Measurements from ENCODE around the gene IGFBP7. TPM values are rescaled to one million over a fixed set of nuclear protein-coding genes. Genes with fewer than 3 reads are reported as not detected.

IGFBP7 gene
- total RNA-seq, 4 donors from 2014 or later, result 515 to 1,168 (median 594) TPM

DNA sequence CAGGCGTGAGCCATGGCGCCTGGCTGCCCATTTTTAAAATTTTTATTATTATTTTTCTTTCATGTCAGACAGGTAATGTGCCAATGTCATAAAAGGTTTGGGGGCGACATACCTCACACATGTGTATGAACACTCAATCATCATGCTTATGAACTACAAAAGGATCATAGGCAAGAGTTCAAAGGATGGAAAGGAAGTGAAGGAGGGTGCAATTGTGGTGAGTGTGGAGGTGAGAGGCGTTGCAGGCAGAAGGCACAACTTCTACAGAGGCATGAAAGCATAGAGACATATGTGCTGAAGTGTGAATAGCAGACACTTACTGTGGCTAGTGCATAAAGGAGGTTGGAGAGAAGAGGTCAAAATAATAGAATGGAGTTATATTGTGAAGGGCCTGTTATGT, 4.0 kb downstream of the IGFBP7 start:
- DNase-seq (ENCODE audit: low spot score), result no peak
- no peak for ATAC-seq (ENCODE audit: low FRiP score)
- TF ChIP-seq, protein P1, sequence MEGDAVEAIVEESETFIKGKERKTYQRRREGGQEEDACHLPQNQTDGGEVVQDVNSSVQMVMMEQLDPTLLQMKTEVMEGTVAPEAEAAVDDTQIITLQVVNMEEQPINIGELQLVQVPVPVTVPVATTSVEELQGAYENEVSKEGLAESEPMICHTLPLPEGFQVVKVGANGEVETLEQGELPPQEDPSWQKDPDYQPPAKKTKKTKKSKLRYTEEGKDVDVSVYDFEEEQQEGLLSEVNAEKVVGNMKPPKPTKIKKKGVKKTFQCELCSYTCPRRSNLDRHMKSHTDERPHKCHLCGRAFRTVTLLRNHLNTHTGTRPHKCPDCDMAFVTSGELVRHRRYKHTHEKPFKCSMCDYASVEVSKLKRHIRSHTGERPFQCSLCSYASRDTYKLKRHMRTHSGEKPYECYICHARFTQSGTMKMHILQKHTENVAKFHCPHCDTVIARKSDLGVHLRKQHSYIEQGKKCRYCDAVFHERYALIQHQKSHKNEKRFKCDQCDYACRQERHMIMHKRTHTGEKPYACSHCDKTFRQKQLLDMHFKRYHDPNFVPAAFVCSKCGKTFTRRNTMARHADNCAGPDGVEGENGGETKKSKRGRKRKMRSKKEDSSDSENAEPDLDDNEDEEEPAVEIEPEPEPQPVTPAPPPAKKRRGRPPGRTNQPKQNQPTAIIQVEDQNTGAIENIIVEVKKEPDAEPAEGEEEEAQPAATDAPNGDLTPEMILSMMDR (IDR thresholded peaks at IDR 0.05), result no peak

DNA sequence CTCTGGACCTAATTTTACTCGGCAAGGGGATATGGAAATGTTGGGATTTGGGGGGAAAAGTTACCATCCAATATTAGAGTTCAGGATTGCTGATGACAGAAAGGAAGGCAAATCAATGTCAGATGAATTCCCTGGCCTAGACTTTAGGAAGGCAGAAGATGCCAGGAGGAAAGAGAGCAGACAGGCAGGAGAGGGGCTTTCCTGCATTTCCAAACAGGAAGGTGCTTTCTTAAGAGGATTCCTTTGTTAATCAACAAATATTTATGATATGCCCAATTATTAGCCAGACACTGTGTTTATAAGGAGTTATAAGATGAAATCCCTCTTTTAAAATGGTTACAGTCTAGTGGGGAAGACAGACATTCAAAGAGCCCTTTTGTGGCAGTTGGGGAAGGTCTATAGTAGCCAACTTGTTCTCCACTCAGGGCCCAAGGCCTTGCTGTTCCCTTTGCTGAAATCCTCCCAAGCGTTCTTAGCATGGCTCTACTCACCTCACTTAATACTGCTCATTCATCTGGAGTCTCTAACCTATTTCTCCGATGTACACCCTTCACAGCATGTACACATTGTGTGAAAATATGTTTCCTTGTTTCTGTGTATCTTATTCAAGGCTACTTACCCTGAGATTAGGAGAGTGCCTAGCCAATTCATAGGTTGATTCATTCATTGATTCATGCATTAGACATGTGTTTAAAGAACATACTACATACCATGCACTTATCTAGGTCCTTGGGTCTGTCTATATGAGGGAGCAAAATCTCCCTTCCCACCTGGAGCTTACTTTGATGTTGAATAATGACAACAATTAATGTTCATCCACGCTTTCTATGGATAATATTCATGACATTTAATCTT, 5.3 kb downstream of the IGFBP7 start:
- ATAC-seq (ENCODE audit: low FRiP score), result no peak
- DNase-seq (ENCODE audit: low spot score), result no peak

DNA sequence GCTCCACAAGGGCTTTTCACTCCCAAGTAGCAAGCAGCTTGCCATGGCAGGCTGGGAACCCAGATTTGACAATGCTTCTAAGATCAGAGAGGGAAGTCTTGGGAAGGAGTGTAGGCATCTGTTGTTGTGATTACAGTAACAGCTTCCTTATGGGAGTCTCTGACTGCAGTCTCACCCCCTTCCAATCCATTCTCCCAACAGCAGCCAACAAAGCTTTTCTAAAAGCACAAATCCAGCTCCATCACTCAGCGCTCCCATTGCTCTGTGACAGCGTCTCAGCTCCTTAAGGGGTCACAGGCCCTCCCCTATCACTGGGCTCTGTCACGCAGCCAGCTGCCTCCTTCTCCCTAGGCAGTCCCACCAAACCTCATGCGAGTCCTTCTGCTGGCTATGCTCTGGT, 7.1 kb downstream of the IGFBP7 start:
- DNase-seq (ENCODE audit: low spot score) (no peak), ATAC-seq (ENCODE audit: low FRiP score) (no peak)
- TF ChIP-seq, protein P1 (IDR thresholded peaks at IDR 0.05), result no peak

More for the DNA sequence above, 5.3 kb downstream of the IGFBP7 start:
- TF ChIP-seq, protein P1 (IDR thresholded peaks at IDR 0.05), result no peak

DNA sequence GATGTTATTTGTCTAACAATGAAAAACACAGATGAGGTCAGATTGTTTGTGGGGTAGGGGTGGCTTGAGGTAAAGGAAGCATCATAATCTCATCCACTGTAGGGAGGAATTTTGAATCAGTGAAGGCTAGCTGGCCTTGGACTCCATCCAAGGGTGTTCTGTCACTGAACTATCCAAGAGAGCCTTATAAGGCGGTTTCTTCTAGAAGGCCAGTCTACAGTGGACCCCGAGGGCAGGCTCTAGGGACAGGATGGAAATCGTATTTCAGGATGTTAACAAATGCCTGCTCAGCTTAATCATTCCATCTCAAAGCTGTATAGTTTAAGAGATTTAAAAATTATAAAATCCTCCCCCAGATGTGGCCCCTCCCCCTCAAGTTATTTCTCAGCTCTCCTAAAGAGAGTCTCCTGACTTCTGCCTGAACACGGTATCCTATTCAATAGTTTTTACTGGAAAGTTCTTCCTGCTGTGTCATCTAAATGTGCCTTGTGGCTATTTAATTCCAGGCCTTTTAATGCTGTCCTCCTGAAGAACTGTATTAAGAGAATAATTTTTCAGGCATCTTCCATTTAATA, 8.0 kb downstream of the IGFBP7 start:
- TF ChIP-seq, protein P1 (IDR thresholded peaks at IDR 0.05), result no peak
- ATAC-seq (ENCODE audit: low FRiP score) (peak; percentile 63), DNase-seq (ENCODE audit: low spot score) (no peak)

DNA sequence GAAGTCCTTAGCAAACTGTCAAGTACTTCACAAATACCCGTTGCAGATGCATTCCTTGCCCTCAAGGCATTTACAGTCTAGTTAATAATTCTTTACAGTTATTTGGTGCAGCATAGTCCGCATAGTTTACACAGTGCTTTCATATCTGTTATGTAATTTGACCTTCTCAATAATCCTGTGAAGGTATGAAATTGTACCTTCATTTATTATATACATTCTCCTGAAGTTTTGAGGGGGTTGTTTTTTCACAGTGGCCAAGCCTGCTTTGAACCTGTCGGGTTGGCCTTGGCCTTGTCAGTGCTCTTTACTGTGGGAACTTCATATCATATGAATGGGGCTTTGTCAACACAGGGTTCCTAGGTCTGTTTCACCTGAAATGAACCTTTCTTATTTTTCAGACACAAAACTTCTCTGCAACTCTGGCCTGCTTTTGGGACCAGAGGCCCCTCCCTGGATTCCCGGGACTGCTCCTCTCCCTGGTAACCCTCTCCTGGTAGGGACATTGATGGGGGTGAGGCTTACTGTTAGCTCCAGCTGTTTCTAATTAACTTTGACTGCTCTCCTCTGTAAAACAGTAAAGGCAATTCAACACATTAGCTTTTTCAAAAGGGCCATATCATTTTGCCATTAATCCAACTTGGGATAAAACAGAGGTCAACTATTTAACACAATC, 9.1 kb downstream of the IGFBP7 start:
- TF ChIP-seq, protein P1 (IDR thresholded peaks at IDR 0.05), result no peak
- ATAC-seq (ENCODE audit: low FRiP score) (no peak), DNase-seq (ENCODE audit: low spot score) (no peak)

DNA sequence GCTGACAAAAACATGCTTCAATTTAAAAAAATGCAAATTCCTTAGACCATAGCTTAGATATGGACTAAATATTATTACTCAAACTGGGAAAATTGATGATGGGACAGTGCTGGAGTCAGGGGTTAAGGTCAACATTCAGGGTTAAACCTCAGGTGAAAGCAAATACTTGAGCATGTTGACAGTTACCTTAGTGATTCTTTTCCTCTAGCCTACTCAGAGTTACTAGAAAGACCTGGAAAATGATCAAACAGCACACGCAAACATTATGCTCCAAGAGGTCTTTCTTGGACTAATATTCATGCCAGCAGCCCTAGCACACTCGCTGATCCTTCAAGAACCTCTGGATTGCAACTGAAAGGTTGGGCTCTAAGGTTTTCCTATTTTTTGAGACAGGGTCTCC, 10.8 kb downstream of the IGFBP7 start:
- no peak for DNase-seq (ENCODE audit: low spot score)
- no peak for ATAC-seq (ENCODE audit: low FRiP score)
- TF ChIP-seq, protein P1 (IDR thresholded peaks at IDR 0.05), result no peak

All from omental fat pad (tissue), 4 donors.